Prostate gland (tissue), 2 donors: ENCODE measurements around the gene HECW1. TPM values are rescaled to one million over a fixed set of nuclear protein-coding genes. Genes with fewer than 3 reads are reported as not detected.

Source experiments
- DNase-seq: peaks from one replicate; pipeline ENCODE4 v3.0.0-alpha.2; 2019; ENCODE audit warnings: low spot score
- H3K27ac ChIP-seq, 2 donors: fragments of 200-600 bp; sonication (generic); 2 replicates each; pipeline ENCODE4 v1.5.1; 2017 to 2019
- H3K27me3 ChIP-seq: fragments of 200-600 bp; sonication (generic); replicated peaks from 2 replicates; pipeline ENCODE4 v1.5.1; 2019; ENCODE audit not compliant: insufficient read depth
- H3K36me3 ChIP-seq, 2 donors: fragments of 200-600 bp; sonication (generic); 1 replicate in 1 of 2; 2 replicates in 1 of 2; pipeline versions ENCODE4 v1.5.1 to v1.8.1; 2017 to 2019
- H3K4me1 ChIP-seq: fragments of 200-600 bp; sonication (generic); replicated peaks from 2 replicates; pipeline ENCODE4 v1.5.1; 2019
- H3K4me3 ChIP-seq, 2 donors: fragments of 200-600 bp; sonication (generic); 2 replicates each; pipeline ENCODE4 v1.5.1; 2017 to 2019
- H3K9me3 ChIP-seq: fragments of 200-600 bp; sonication (generic); 2 replicates; pipeline ENCODE4 v1.5.1; 2017
- POLR2A ChIP-seq: fragments of 450-650 bp; IDR thresholded peaks from one replicate; pipeline ENCODE4 v1.6.1; 2016; ENCODE audit warnings: antibody characterized with exemption, mild to moderate bottlenecking
- POLR2AphosphoS5 ChIP-seq: sonication (generic); formaldehyde crosslinking; IDR thresholded peaks from one replicate; pipeline ENCODE4 v1.6.1; 2017; ENCODE audit warnings: antibody characterized with exemption
- WGBS: methylation state at CpG from one replicate; pipeline ENCODE4 v1.1.5; 2018; 5-methylcytosine and 5-hydroxymethylcytosine counted together
- intact Hi-C: fragments of 100-400 bp; cut with DNase I; formaldehyde crosslinking; loops from one replicate; pipeline ENCODE4 v1.14.2; 2022
- total RNA-seq, 2 donors: library from RNA; depleted of rRNA; stranded (reverse); fragments of >200 nt; gene quantifications; one replicate each; pipeline ENCODE4 v1.1.0, GENCODE V29; 2016
- TF ChIP-seq, protein P1 (sequence below), 4 experiments: fragments of 200-600 bp in 2 of 4; fragments of 450-650 bp in 2 of 4; sonication (generic) in 2 of 4; IDR thresholded peaks; 1 replicate in 3 of 4; 2 replicates in 1 of 4; pipeline ENCODE4 v1.5.1; 2016 to 2019; ENCODE audit warnings: antibody characterized with exemption in 4 of 4, mild to moderate bottlenecking in 2 of 4, moderate library complexity in 2 of 4

Gene HECW1
- total RNA-seq, 2 donors from 2014 or later = 1.4 to 10.3 TPM

DNA sequence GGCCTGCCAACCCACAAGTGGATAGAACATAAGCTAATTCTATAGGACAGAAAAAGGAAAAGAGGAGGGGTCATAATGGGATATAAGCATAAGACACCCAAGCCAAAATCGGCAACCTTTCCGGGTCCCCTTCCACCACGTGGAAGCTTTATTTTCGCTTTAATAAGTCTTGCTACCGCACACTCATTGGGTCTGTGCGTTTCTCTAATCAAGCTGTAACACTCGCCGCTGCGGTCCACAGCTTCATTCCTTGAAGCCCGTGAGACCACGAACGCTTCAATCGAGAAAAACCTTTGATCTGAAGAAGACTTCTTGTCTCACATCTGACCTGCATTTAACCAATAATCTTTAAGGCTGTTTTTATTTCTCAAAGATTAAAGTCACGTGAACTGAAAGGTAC, 35.8 kb upstream of the HECW1 start:
- WGBS = 53% methylated on average over 14 of the region's 14 CpGs
- no peak for DNase-seq
- Histone ChIP-seq H3K4me1 (no peaks in the 10 kb centered on the region), H3K27ac (peak overlapping the region in 1 of 2 donors; percentile 27), H3K9me3 (no peaks in the 10 kb centered on the region), H3K36me3 (no peaks in the 10 kb centered on the region), H3K4me3 (no peak overlapping the region), H3K27me3 (no peaks in the 10 kb centered on the region)
- TF ChIP-seq, protein P1, sequence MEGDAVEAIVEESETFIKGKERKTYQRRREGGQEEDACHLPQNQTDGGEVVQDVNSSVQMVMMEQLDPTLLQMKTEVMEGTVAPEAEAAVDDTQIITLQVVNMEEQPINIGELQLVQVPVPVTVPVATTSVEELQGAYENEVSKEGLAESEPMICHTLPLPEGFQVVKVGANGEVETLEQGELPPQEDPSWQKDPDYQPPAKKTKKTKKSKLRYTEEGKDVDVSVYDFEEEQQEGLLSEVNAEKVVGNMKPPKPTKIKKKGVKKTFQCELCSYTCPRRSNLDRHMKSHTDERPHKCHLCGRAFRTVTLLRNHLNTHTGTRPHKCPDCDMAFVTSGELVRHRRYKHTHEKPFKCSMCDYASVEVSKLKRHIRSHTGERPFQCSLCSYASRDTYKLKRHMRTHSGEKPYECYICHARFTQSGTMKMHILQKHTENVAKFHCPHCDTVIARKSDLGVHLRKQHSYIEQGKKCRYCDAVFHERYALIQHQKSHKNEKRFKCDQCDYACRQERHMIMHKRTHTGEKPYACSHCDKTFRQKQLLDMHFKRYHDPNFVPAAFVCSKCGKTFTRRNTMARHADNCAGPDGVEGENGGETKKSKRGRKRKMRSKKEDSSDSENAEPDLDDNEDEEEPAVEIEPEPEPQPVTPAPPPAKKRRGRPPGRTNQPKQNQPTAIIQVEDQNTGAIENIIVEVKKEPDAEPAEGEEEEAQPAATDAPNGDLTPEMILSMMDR (IDR thresholded peaks at IDR 0.05) = no peak
- TF ChIP-seq POLR2A (no peak), POLR2AphosphoS5 (no peak)
- intact Hi-C loops = no loop called here

DNA sequence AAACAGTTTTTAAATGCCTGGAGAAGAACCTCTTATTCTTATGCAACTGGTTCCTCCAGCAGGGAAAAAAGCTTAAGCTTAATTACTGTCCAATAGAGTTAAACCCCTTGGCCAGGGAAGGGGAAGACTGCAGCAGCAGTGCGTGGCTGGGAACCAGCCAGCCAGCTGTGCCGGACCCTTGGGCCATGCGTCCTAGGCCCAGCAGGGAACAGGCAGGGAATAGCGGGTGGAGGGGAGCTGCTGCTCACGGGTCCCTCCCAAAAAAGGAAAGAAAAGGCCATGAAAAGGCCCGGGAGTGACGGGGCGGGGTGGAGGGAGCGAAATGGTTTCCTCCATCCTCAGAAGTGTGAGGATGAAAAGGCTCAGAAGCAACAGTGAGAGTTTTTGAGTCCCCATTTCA, 35.2 kb upstream of the HECW1 start:
- intact Hi-C loops = no loop called here
- H3K27me3 ChIP-seq = no peaks in the 10 kb centered on the region
- TF ChIP-seq POLR2A = no peak
- no peaks in the 10 kb centered on the region for H3K4me1 ChIP-seq
- DNase-seq = no peak
- WGBS = 53% methylated on average over 9 of the region's 9 CpGs
- no peak overlapping the region for H3K4me3 ChIP-seq
- H3K9me3 ChIP-seq = no peaks in the 10 kb centered on the region
- peak overlapping the region in 1 of 2 donors; percentile 27 for H3K27ac ChIP-seq
- H3K36me3 ChIP-seq = no peaks in the 10 kb centered on the region

DNA sequence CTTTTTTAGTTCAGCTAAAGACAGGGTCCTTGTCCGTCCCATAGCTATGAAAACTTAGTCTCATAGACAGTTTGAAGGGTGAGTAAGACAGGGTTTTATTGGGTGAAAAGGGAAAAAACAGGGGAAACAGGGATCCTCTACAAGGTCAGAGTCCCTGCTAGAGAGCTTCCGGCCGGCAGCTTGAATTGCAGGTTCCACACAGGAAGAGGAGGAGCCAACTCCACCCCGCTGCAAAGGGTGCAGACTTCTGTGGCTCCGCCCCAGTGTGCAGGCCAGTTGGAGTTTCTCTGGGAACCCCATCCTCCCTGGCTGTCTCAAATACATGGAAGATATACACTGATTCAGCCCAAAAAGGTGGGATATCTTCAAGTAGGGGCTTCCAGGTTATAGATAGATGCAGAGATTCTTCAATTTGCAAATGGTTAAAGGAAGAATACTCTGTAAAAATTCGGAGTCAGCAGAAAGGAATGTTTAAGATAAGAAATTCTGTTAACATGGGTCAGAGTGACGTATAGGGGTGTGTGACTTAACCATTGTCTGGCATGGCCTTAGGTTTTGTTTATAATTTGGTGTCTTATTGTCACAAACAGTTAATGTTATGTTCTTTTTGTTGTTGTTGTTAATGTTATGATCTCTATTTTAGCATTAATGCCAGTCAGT, 34.6 kb upstream of the HECW1 start:
- Histone ChIP-seq H3K4me3 (no peak overlapping the region), H3K4me1 (no peaks in the 10 kb centered on the region), H3K27me3 (no peaks in the 10 kb centered on the region), H3K27ac (peak overlapping the region in 1 of 2 donors; percentile 27), H3K9me3 (no peaks in the 10 kb centered on the region), H3K36me3 (no peaks in the 10 kb centered on the region)
- WGBS = 64% methylated on average over 7 of the region's 7 CpGs
- no peak for TF ChIP-seq POLR2A
- TF ChIP-seq, protein P1 (IDR thresholded peaks at IDR 0.05) = no peak
- no peak for TF ChIP-seq POLR2AphosphoS5
- intact Hi-C loops = no loop called here
- DNase-seq = no peak

DNA sequence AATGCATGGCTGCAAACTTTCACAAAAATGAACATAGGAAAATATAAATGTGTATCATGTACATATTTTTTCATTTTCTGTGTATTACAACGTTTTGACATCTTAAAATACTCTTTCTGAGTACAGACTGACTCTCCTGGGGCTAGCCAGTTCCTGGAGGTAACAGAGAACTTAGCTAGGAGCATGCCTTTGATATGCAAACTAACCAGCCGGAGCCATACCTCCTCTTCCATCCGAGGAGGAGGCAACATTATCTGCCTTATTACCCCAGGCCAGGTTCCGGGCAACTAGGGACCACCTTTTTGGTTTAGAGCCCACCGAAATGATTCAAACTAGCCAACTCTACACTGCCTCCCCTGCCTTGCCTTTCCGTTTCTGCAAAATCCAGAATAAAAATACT, 33.7 kb upstream of the HECW1 start:
- WGBS = 82% methylated on average over 6 of the region's 6 CpGs
- H3K4me1 ChIP-seq = no peaks in the 10 kb centered on the region
- DNase-seq = no peak
- intact Hi-C loops = no loop called here
- no peaks in the 10 kb centered on the region for H3K27me3 ChIP-seq
- no peak overlapping the region for H3K27ac ChIP-seq
- TF ChIP-seq, protein P1 (IDR thresholded peaks at IDR 0.05) = no peak
- TF ChIP-seq POLR2A (no peak), POLR2AphosphoS5 (no peak)
- no peaks in the 10 kb centered on the region for H3K9me3 ChIP-seq
- no peak overlapping the region for H3K4me3 ChIP-seq
- no peaks in the 10 kb centered on the region for H3K36me3 ChIP-seq

DNA sequence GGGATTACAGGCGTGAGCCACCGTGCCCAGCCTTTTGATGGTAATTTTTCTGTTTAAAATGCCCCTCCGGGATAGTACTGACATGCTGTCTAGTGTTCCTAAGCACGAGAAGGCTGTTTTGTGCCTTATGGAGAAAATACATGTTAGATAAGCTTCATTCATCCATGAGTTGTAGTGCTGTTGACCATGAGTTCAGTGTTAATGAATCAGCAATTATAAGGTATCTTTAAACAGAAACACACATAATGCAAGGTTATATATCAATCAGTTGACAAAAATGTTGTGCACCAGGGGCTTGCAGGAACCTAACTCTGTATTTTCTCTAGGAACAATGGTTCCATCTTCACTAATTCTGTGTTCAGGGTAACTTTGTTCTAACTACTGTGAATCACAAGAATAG, 30.8 kb upstream of the HECW1 start:
- Histone ChIP-seq H3K27me3 (no peaks in the 10 kb centered on the region), H3K4me3 (no peak overlapping the region), H3K9me3 (no peaks in the 10 kb centered on the region), H3K36me3 (no peaks in the 10 kb centered on the region), H3K4me1 (no peaks in the 10 kb centered on the region), H3K27ac (no peak overlapping the region)
- intact Hi-C loops = no loop called here
- TF ChIP-seq, protein P1 (IDR thresholded peaks at IDR 0.05) = no peak
- TF ChIP-seq POLR2A (no peak), POLR2AphosphoS5 (no peak)
- DNase-seq = no peak
- WGBS = 95% methylated on average over 4 of the region's 4 CpGs
